CD4-positive, alpha-beta T cell (primary cell): Measurements from ENCODE around the gene GUCA1C. TPM values are rescaled to one million over a fixed set of nuclear protein-coding genes. Genes with fewer than 3 reads are reported as not detected.

Experiments
- ATAC-seq: fragments of 200-7000 bp; cut with Tn5 transposase; one replicate; pipeline ENCODE4 v1.10.0; 2022; ENCODE audit warnings: mild to moderate bottlenecking; ENCODE audit not compliant: poor library complexity
- CTCF ChIA-PET: fragments of 350-600 bp; sonication (Branson Sonifier 250); formaldehyde crosslinking; loops from one replicate; lab custom pipeline; 2021; ENCODE audit warnings: antibody characterized with exemption, inconsistent platforms; lab: Charles Lee
- POLR2A ChIA-PET: fragments of 350-600 bp; sonication (Branson Sonifier 250); formaldehyde crosslinking; loops from one replicate; lab custom pipeline; 2021; ENCODE audit warnings: antibody characterized with exemption, inconsistent platforms; lab: Charles Lee
- DNase-seq, 14 experiments: peaks; one replicate each; pipeline ENCODE4 v3.0.0-alpha.2; 2013 to 2020; ENCODE audit warnings: mixed read lengths in 2 of 14
- H3K27ac ChIP-seq, 2 donors: one replicate each; pipeline versions ENCODE4 v1.5.1 to v1.7.0; 2013; ENCODE audit warnings: low read length in 2 of 2, low read depth in 1 of 2, mild to moderate bottlenecking in 1 of 2
- H3K27me3 ChIP-seq, 2 experiments: 1 replicate in 1 of 2; 2 replicates in 1 of 2; pipeline versions ENCODE4 v1.6.1 to v1.7.0; 2013; ENCODE audit warnings: low read length in 2 of 2, control low read depth in 1 of 2, mild to moderate bottlenecking in 1 of 2, moderate library complexity in 1 of 2; ENCODE audit not compliant: insufficient read depth in 2 of 2, control insufficient read depth in 1 of 2
- H3K36me3 ChIP-seq: one replicate; pipeline ENCODE4 v1.6.1; 2013; ENCODE audit warnings: low read length, control low read depth; ENCODE audit not compliant: insufficient read depth
- H3K4me1 ChIP-seq: one replicate; pipeline ENCODE4 v1.6.1; 2013; ENCODE audit warnings: low read length, control low read depth; ENCODE audit not compliant: insufficient read depth
- H3K4me3 ChIP-seq: one replicate; pipeline ENCODE4 v1.5.1; 2013; ENCODE audit warnings: mild to moderate bottlenecking, low read length, moderate library complexity
- H3K9me3 ChIP-seq, 2 experiments: 1 replicate in 1 of 2; 2 replicates in 1 of 2; pipeline versions ENCODE4 v1.6.1 to v1.7.0; 2013; ENCODE audit warnings: low read length in 2 of 2, mild to moderate bottlenecking in 2 of 2, control low read depth in 1 of 2, moderate library complexity in 1 of 2; ENCODE audit not compliant: control insufficient read depth in 1 of 2, insufficient read depth in 1 of 2
- H3K27ac Mint-ChIP-seq: one replicate; pipeline ENCODE4 v1.8.0; 2020; ENCODE audit warnings: mixed read lengths
- H3K27me3 Mint-ChIP-seq: one replicate; pipeline ENCODE4 v1.8.0; 2021; ENCODE audit warnings: mixed read lengths
- H3K36me3 Mint-ChIP-seq: one replicate; pipeline ENCODE4 v1.8.0; 2021; ENCODE audit warnings: low read depth, mixed read lengths
- H3K4me1 Mint-ChIP-seq: one replicate; pipeline ENCODE4 v1.8.0; 2021; ENCODE audit warnings: low read depth, mixed read lengths
- H3K4me3 Mint-ChIP-seq: one replicate; pipeline ENCODE4 v1.8.0; 2020; ENCODE audit warnings: mild to moderate bottlenecking, mixed read lengths
- H3K9me3 Mint-ChIP-seq: one replicate; pipeline ENCODE4 v1.8.0; 2020; ENCODE audit warnings: mixed read lengths
- intact Hi-C, 2 experiments: fragments of 100-400 bp; cut with DNase I in 1 of 2; cut with micrococcal nuclease in 1 of 2; formaldehyde crosslinking; loops; one replicate each; pipeline versions ENCODE4 v1.15.1 to v1.9.0; 2023 to 2025; cut with DNase I, micrococcal nuclease
- total RNA-seq, 174 experiments: library from RNA in 2 of 174; stranded (reverse) in 2 of 174; gene quantifications; one replicate each; pipeline ENCODE4 v1.2.3 and lab custom pipeline; 2021 to 2026
- TF ChIP-seq, protein P1 (sequence below): fragments of 200-600 bp; IDR thresholded peaks from one replicate; pipeline ENCODE4 v1.8.0; 2022; ENCODE audit warnings: antibody characterized with exemption, mild to moderate bottlenecking

The GUCA1C gene
- total RNA-seq, 2 experiments from 2014 or later, result not detected

DNA sequence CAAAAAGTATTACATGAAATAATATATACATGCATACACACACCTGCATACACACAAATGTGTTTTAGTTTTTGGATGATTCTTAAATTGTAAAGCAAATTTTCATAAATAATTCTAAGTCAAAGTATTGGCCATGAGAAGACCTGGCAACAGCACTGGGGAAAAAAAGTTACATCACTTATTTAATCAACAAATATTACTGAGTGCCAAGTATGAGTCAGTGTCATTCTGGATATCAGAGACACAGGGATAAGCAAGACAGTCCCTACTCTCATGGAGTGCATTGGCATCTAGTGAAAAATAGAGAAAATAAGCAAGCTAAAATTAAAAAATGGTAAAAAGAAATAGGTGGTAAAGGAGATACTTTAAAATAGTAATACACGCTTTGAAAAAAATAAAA is 29.4 kb upstream of the GUCA1C start:
- Mint-ChIP-seq H3K4me3 (no peak overlapping the region), H3K36me3 (no peaks in the 10 kb centered on the region), H3K27ac (no peak overlapping the region), H3K9me3 (no peaks in the 10 kb centered on the region), H3K4me1 (no peaks in the 10 kb centered on the region), H3K27me3 (peaks cover 11% of the 10 kb centered on the region)
- peaks cover 0 to 6% of the 10 kb centered on the region in 2 experiments for H3K27me3 ChIP-seq
- no peak for DNase-seq
- TF ChIP-seq, protein P1, sequence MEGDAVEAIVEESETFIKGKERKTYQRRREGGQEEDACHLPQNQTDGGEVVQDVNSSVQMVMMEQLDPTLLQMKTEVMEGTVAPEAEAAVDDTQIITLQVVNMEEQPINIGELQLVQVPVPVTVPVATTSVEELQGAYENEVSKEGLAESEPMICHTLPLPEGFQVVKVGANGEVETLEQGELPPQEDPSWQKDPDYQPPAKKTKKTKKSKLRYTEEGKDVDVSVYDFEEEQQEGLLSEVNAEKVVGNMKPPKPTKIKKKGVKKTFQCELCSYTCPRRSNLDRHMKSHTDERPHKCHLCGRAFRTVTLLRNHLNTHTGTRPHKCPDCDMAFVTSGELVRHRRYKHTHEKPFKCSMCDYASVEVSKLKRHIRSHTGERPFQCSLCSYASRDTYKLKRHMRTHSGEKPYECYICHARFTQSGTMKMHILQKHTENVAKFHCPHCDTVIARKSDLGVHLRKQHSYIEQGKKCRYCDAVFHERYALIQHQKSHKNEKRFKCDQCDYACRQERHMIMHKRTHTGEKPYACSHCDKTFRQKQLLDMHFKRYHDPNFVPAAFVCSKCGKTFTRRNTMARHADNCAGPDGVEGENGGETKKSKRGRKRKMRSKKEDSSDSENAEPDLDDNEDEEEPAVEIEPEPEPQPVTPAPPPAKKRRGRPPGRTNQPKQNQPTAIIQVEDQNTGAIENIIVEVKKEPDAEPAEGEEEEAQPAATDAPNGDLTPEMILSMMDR, result no peak
- no peak overlapping the region for H3K4me3 ChIP-seq
- H3K27ac ChIP-seq, result no peak overlapping the region
- H3K4me1 ChIP-seq, result no peaks in the 10 kb centered on the region
- POLR2A ChIA-PET, result no interaction called here
- H3K9me3 ChIP-seq, result no peaks in the 10 kb centered on the region
- CTCF ChIA-PET, result no interaction called here
- intact Hi-C loops, result no loop called here
- ATAC-seq, result no peak
- no peaks in the 10 kb centered on the region for H3K36me3 ChIP-seq

DNA sequence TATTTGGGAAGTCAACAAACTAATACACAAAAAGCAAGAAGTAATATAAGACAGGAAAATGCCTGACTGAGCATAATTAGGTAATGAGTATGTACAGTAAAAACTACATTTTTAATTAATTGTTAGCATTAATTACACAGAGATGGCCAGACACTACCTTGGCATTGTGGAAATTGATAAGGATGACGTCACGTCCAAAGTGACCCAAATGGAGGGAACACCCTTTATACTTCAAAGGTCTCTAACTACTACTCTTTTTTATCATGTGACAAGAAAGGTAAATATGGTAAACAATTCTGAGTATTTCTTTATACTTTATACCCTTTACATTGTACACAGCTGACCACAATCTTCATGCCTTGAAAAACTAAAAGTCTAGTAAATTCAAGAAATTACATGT is 22.4 kb upstream of the GUCA1C start:
- no peaks in the 10 kb centered on the region for H3K27me3 Mint-ChIP-seq
- no peaks in the 10 kb centered on the region for H3K9me3 Mint-ChIP-seq
- H3K27me3 ChIP-seq, result no peaks in the 10 kb centered on the region
- CTCF ChIA-PET, result no interaction called here
- TF ChIP-seq, protein P1, result no peak
- no peak for DNase-seq
- H3K27ac ChIP-seq, result no peak overlapping the region
- H3K36me3 Mint-ChIP-seq, result no peaks in the 10 kb centered on the region
- H3K36me3 ChIP-seq, result no peaks in the 10 kb centered on the region
- no peak overlapping the region for H3K4me3 Mint-ChIP-seq
- no peak overlapping the region for H3K4me3 ChIP-seq
- POLR2A ChIA-PET, result no interaction called here
- no peaks in the 10 kb centered on the region for H3K4me1 Mint-ChIP-seq
- ATAC-seq, result no peak
- no peaks in the 10 kb centered on the region for H3K4me1 ChIP-seq
- intact Hi-C loops, result no loop called here
- H3K27ac Mint-ChIP-seq, result no peak overlapping the region
- H3K9me3 ChIP-seq, result no peaks in the 10 kb centered on the region

DNA sequence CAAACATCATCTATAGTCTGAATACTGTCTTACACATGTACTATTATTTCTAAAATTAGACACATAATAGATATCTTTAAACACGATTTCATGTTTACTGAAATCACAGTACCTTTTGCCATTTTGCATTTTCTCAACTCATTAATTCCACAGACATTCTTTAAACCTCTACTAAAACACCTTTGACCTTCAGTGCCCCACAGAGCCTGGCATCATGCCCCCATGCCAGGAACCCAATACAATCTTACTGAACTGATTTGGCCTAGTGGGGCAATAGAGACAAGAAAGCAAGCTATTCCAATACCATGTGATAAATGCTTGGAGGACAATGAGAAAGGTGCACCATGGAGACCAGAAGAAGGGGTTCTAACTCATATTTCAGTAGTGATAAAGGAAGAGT is 19.3 kb upstream of the GUCA1C start:
- DNase-seq (no peak), ATAC-seq (no peak)
- Mint-ChIP-seq H3K4me3 (no peak overlapping the region), H3K9me3 (no peaks in the 10 kb centered on the region), H3K27me3 (no peaks in the 10 kb centered on the region), H3K36me3 (no peaks in the 10 kb centered on the region), H3K27ac (no peak overlapping the region), H3K4me1 (no peaks in the 10 kb centered on the region)
- intact Hi-C loops, result no loop called here
- Histone ChIP-seq H3K36me3 (no peaks in the 10 kb centered on the region), H3K4me3 (no peak overlapping the region), H3K9me3 (no peaks in the 10 kb centered on the region), H3K4me1 (no peaks in the 10 kb centered on the region), H3K27ac (no peak overlapping the region), H3K27me3 (no peaks in the 10 kb centered on the region)
- TF ChIP-seq, protein P1, result no peak
- CTCF ChIA-PET, result no interaction called here
- POLR2A ChIA-PET, result no interaction called here
